Mesendoderm (in vitro differentiated cells): ENCODE measurements around the gene ZNF311.

Experiments used
- DNase-seq: peaks from one replicate; pipeline ENCODE4 v3.0.0; 2013
- H2AK5ac ChIP-seq: 2 replicates; pipeline ENCODE4 v1.6.1; 2013; ENCODE audit warnings: low read length, inconsistent platforms
- H2BK120ac ChIP-seq: 2 replicates; pipeline ENCODE4 v1.6.1; 2013; ENCODE audit warnings: low read depth, mild to moderate bottlenecking, low read length, moderate library complexity, mixed read lengths
- H2BK15ac ChIP-seq: replicated peaks from 2 replicates; pipeline ENCODE4 v1.6.1; 2013; ENCODE audit warnings: low read depth, mild to moderate bottlenecking, moderate library complexity
- H2BK5ac ChIP-seq: 2 replicates; pipeline ENCODE4 v1.6.1; 2013; ENCODE audit warnings: low read length, inconsistent platforms
- H3K18ac ChIP-seq: 2 replicates; pipeline ENCODE4 v1.6.1; 2013; ENCODE audit warnings: mild to moderate bottlenecking, low read length, mixed read lengths
- H3K23ac ChIP-seq: one replicate; pipeline ENCODE4 v1.6.1; 2013; ENCODE audit warnings: low read length
- H3K27ac ChIP-seq: 2 replicates; pipeline ENCODE4 v1.5.1; 2013; ENCODE audit warnings: low read depth, mild to moderate bottlenecking, inconsistent platforms, low read length, moderate library complexity
- H3K27me3 ChIP-seq: 2 replicates; pipeline ENCODE4 v1.6.1; 2013; ENCODE audit warnings: low read length, control low read depth, mild to moderate bottlenecking, inconsistent platforms; ENCODE audit not compliant: insufficient read depth, poor library complexity
- H3K36me3 ChIP-seq: 2 replicates; pipeline ENCODE4 v1.6.1; 2013; ENCODE audit warnings: low read length, inconsistent platforms; ENCODE audit not compliant: control insufficient read depth, insufficient read depth
- H3K4ac ChIP-seq: one replicate; pipeline ENCODE4 v1.6.1; 2013; ENCODE audit warnings: low read depth, mild to moderate bottlenecking, low read length, moderate library complexity
- H3K4me1 ChIP-seq: 2 replicates; pipeline ENCODE4 v1.6.1; 2013; ENCODE audit warnings: low read depth, low read length, inconsistent platforms; ENCODE audit not compliant: control insufficient read depth
- H3K4me2 ChIP-seq: 2 replicates; pipeline ENCODE4 v1.6.1; 2013; ENCODE audit warnings: low read length
- H3K4me3 ChIP-seq: 2 replicates; pipeline ENCODE4 v1.5.1; 2013; ENCODE audit warnings: mild to moderate bottlenecking, low read length
- H3K56ac ChIP-seq: one replicate; pipeline ENCODE4 v1.6.1; 2013; ENCODE audit warnings: low read length
- H3K79me1 ChIP-seq: 2 replicates; pipeline ENCODE4 v1.6.1; 2013; ENCODE audit warnings: low read length, inconsistent platforms
- H3K79me2 ChIP-seq: 2 replicates; pipeline ENCODE4 v1.6.1; 2013; ENCODE audit warnings: mild to moderate bottlenecking, low read length; ENCODE audit not compliant: control insufficient read depth, insufficient read depth
- H3K9ac ChIP-seq: 2 replicates; pipeline ENCODE4 v1.6.1; 2013; ENCODE audit warnings: low read length, inconsistent platforms
- H4K5ac ChIP-seq: one replicate; pipeline ENCODE4 v1.6.1; 2013; ENCODE audit warnings: low read length
- H4K8ac ChIP-seq: one replicate; pipeline ENCODE4 v1.6.1; 2013; ENCODE audit warnings: low read depth, mild to moderate bottlenecking, control low read depth, low read length, moderate library complexity
- WGBS: extraction: QIAGEN DNeasy Blood & Tissue Kit; methylation state at CpG from one replicate; pipeline ENCODE4 v1.1.7; 2013; ENCODE audit warnings: low lambda C conversion rate, missing lambda C conversion rate; ENCODE audit not compliant: insufficient coverage; ENCODE audit errors: extremely low coverage; 5-methylcytosine and 5-hydroxymethylcytosine counted together

The ZNF311 gene

DNA sequence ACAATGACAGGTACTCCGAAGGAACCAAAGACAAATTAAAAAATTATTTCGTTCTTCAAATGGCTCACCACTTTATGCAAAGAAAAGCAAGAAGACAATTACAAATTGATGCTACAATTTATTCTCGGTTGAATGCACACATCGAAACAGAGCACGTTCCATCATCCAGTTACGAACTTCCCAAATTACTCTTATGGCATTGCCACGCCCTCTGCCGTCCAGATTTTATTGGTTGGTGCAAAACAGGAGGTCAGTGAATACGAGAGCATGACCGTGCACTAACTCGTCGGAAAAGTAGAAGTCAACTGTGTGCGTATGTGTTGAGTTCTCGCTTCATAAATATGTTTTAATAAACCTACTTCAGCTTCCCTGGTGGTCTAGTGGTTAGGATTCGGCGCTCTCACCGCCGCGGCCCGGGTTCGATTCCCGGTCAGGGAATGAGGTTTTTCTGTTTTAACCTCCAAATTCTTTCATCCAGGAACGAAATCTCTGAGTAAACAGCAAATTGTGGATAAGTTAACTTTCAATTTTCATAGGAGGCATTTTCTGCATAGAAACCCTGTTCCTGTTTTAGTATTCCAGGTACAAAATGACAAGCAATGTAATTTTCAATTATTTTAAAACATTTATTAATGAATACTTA lies 23.2 kb downstream of the ZNF311 start:
- no peak overlapping the region for H2BK15ac ChIP-seq
- H3K79me1 ChIP-seq = no peaks in the 10 kb centered on the region
- DNase-seq = peak; percentile 93
- H4K8ac ChIP-seq = no peak overlapping the region
- peak overlapping the region; percentile 94 for H3K4me2 ChIP-seq
- no peaks in the 10 kb centered on the region for H3K36me3 ChIP-seq
- no CpG with 5 or more reads among the region's 23 CpGs for WGBS
- no peak overlapping the region for H3K18ac ChIP-seq
- H3K27me3 ChIP-seq = no peaks in the 10 kb centered on the region
- H3K79me2 ChIP-seq = no peaks in the 10 kb centered on the region
- H4K5ac ChIP-seq = no peak overlapping the region
- no peak overlapping the region for H2BK120ac ChIP-seq
- H3K4ac ChIP-seq = no peak overlapping the region
- H3K23ac ChIP-seq = no peak overlapping the region
- H3K56ac ChIP-seq = peak overlapping the region; percentile 87
- H3K4me1 ChIP-seq = peaks cover 7% of the 10 kb centered on the region
- H3K4me3 ChIP-seq = peak overlapping the region; percentile 98
- peak overlapping the region; percentile 77 for H3K9ac ChIP-seq
- no peak overlapping the region for H3K27ac ChIP-seq
- H2BK5ac ChIP-seq = no peak overlapping the region
- no peak overlapping the region for H2AK5ac ChIP-seq

DNA sequence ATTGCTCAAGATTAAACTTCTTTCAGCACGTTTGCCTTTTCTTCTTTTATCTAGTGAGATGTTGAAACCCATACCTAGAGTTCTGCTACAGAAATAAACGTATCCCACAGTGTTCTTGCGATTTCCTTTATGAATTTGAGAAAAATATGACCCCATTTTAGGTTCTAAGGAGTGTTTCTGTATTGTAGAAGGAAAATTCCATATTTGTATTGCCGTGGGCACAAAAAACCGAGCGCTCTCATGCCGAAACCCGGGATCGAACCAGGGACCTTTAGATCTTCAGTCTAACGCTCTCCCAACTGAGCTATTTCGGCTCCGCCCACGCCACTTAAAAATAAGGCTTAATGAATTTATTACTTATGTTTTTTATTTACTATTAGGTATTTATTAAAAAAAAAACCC lies 23.7 kb downstream of the ZNF311 start:
- Histone ChIP-seq H3K79me2 (no peaks in the 10 kb centered on the region), H2AK5ac (no peak overlapping the region), H3K4me1 (peaks cover 5% of the 10 kb centered on the region), H3K36me3 (no peaks in the 10 kb centered on the region), H4K5ac (no peak overlapping the region), H3K4ac (no peak overlapping the region), H3K56ac (peak overlapping the region; percentile 62), H2BK5ac (no peak overlapping the region), H3K79me1 (no peaks in the 10 kb centered on the region), H3K27ac (no peak overlapping the region), H3K23ac (no peak overlapping the region), H3K27me3 (no peaks in the 10 kb centered on the region), H3K4me2 (peak overlapping the region; percentile 51), H4K8ac (no peak overlapping the region), H2BK15ac (no peak overlapping the region), H2BK120ac (no peak overlapping the region), H3K9ac (peak overlapping the region; percentile 73), H3K4me3 (peak overlapping the region; percentile 76), H3K18ac (no peak overlapping the region)
- DNase-seq = peak; percentile 60
- no CpG with 5 or more reads among the region's 13 CpGs for WGBS

DNA sequence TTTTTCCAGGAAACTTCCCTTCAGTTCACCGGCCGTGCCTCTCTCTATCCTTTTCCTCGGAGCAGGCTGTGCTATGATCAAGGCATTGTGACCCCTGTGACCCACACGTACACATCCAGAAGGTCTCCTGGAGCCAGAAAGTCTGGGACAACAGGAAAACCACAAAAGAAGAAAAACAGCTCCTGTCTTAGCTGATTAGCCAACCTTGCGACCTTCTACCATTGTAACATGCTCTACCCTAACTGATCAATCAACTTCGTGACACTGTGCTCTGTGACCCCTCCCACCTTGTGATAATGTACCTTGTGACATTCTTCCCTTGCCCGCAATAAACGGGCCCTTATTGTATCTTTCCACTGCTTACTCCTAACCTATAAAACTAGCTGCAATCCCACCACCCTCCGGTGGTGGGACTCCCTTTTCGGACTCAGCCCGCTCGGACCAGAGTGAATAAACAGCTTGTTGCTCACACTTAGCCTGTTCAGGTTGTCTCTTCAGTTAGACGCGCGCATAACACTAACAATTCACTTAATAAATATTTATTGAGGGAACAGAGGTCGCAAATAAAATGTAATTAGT lies 24.2 kb downstream of the ZNF311 start:
- H3K27me3 ChIP-seq = no peaks in the 10 kb centered on the region
- H3K79me1 ChIP-seq = no peaks in the 10 kb centered on the region
- H3K18ac ChIP-seq = peak overlapping the region; percentile 28
- peak overlapping the region; percentile 76 for H3K4me3 ChIP-seq
- WGBS = no CpG with 5 or more reads among the region's 16 CpGs
- H3K56ac ChIP-seq = peak overlapping the region; percentile 91
- no peak overlapping the region for H3K27ac ChIP-seq
- H3K4me2 ChIP-seq = peak overlapping the region; percentile 72
- H4K8ac ChIP-seq = no peak overlapping the region
- H3K9ac ChIP-seq = peak overlapping the region; percentile 75
- H3K79me2 ChIP-seq = no peaks in the 10 kb centered on the region
- H2BK5ac ChIP-seq = no peak overlapping the region
- H3K4ac ChIP-seq = no peak overlapping the region
- peak; percentile 97 for DNase-seq
- no peak overlapping the region for H2AK5ac ChIP-seq
- H4K5ac ChIP-seq = no peak overlapping the region
- peaks cover 3% of the 10 kb centered on the region for H3K4me1 ChIP-seq
- H2BK120ac ChIP-seq = no peak overlapping the region
- H2BK15ac ChIP-seq = no peak overlapping the region
- no peaks in the 10 kb centered on the region for H3K36me3 ChIP-seq
- no peak overlapping the region for H3K23ac ChIP-seq

DNA sequence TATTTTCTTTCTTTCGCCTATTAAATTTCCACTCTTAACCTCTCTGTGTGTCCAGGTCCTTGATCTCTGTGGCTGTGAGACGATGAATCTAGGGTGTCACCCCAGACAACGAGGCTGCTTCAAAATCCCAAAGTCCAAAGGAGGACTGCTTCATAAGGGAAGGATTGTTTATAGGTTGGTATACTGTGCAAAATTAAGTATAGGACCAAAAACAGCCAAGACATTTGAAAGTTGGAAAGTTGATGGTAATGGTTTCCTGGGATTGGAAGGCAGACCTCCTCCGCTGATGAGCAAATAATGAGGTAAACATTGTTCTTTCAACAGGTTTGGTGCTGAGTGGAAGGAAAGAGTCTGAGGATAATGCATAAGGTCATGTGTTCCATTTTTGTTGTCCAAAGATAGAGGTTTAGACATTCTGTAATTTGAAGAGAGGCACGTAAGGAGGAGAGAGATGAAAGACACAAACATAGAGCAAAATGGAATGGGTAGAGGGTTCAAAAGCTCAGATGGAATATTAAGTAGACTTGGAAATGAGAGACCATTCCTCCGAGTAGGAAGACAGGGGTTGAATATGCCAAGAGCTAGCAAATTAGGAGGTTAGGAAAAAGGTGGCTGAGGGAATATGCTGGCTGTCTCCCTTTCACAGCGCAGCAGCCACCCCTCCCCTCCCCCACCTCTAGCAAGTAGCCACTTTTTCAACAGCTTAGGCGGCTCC lies 24.8 kb downstream of the ZNF311 start:
- no peaks in the 10 kb centered on the region for H3K79me2 ChIP-seq
- no peak overlapping the region for H2BK5ac ChIP-seq
- no CpG with 5 or more reads among the region's 8 CpGs for WGBS
- no peak overlapping the region for H2BK15ac ChIP-seq
- no peak overlapping the region for H2BK120ac ChIP-seq
- no peak overlapping the region for H4K5ac ChIP-seq
- no peak overlapping the region for H3K4ac ChIP-seq
- H3K4me1 ChIP-seq = peaks cover 3% of the 10 kb centered on the region
- DNase-seq = peak; percentile 70
- no peaks in the 10 kb centered on the region for H3K36me3 ChIP-seq
- H3K27ac ChIP-seq = no peak overlapping the region
- no peaks in the 10 kb centered on the region for H3K79me1 ChIP-seq
- H3K4me2 ChIP-seq = peak overlapping the region; percentile 72
- H4K8ac ChIP-seq = no peak overlapping the region
- peak overlapping the region; percentile 75 for H3K9ac ChIP-seq
- H3K27me3 ChIP-seq = no peaks in the 10 kb centered on the region
- H3K4me3 ChIP-seq = peak overlapping the region; percentile 52
- H3K18ac ChIP-seq = peak overlapping the region; percentile 28
- H2AK5ac ChIP-seq = no peak overlapping the region
- H3K23ac ChIP-seq = no peak overlapping the region
- H3K56ac ChIP-seq = peak overlapping the region; percentile 91

DNA sequence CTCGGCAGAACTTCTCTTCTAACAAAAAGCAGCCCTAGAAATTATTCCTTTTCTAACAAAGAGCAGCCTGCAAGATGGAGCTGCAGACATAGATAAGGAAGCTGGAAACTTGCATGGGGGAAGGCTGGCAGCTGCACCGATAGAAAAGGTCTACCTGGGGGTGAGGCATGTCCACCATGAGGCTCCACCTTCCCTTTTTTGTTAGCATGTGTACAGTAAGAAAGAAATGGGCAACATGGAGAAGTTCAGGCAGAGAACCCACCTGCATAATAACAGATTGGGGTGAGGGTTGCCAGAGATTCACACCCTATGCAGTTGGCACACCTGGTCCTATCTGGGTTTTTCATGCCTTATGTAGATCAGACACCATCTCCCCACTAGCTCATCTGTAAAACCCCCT lies 25.4 kb downstream of the ZNF311 start:
- Histone ChIP-seq H3K56ac (no peak overlapping the region), H3K4ac (no peak overlapping the region), H3K18ac (no peak overlapping the region), H4K8ac (no peak overlapping the region), H3K36me3 (no peaks in the 10 kb centered on the region), H2BK15ac (no peak overlapping the region), H3K4me3 (no peak overlapping the region), H3K79me2 (no peaks in the 10 kb centered on the region), H3K9ac (no peak overlapping the region), H3K27me3 (no peaks in the 10 kb centered on the region), H3K27ac (no peak overlapping the region), H2BK5ac (no peak overlapping the region), H3K79me1 (no peaks in the 10 kb centered on the region), H2AK5ac (no peak overlapping the region), H3K23ac (no peak overlapping the region), H3K4me2 (no peak overlapping the region), H4K5ac (no peak overlapping the region), H2BK120ac (no peak overlapping the region), H3K4me1 (peaks cover 3% of the 10 kb centered on the region)
- no CpG with 5 or more reads among the region's 2 CpGs for WGBS
- DNase-seq = no peak
